Camera-type eye (tissue), 1 donor: ENCODE results near the gene DTNA. TPM values are rescaled to one million over a fixed set of nuclear protein-coding genes. Genes with fewer than 3 reads are reported as not detected.

Source experiments
- total RNA-seq: library from RNA; depleted of rRNA; stranded (reverse); fragments of >200 nt; gene quantifications from one replicate; pipeline ENCODE4 v1.2.3, GENCODE V29; 2014

Gene DTNA
- total RNA-seq, result 46.2 TPM

GRCh38 chr18:34709750-34710441 is at the start of gene DTNA:
Gene DTNA, plus strand, starts transcription at chr18:34710298. Its CDS starts 45,679 bp downstream, at chr18:34755977.

